Measurements from ENCODE around the gene FBXO9. TPM values are rescaled to one million over a fixed set of nuclear protein-coding genes. Genes with fewer than 3 reads are reported as not detected.
A peak's percentile ranks its signal among the peaks of the same experiment; 100 is the strongest.

The FBXO9 gene
- total RNA-seq, 1 donor from 2014 or later, result 80.2 TPM

- H3K4me2 ChIP-seq (ENCODE audit: low read length), result no peak overlapping the region
- H3K27me3 ChIP-seq (ENCODE audit: insufficient read depth, low read length), result no peaks in the 10 kb centered on the region
- H3K9me3 ChIP-seq (ENCODE audit: insufficient read depth, low read depth, low read length), result no peaks in the 10 kb centered on the region
- H3K4me1 ChIP-seq (ENCODE audit: insufficient read depth, low read length), result no peaks in the 10 kb centered on the region
- peaks cover 55% of the 10 kb centered on the region for H3K36me3 ChIP-seq (ENCODE audit: insufficient read depth, low read length)
- H3K79me2 ChIP-seq (ENCODE audit: insufficient read depth, low read length), result no peaks in the 10 kb centered on the region
- no peak overlapping the region for H3K27ac ChIP-seq (ENCODE audit: low read depth, low read length)
- no peaks in the 10 kb centered on the region for H3K9me3 Mint-ChIP-seq (ENCODE audit: unreplicated experiment)
- H3K27ac Mint-ChIP-seq (ENCODE audit: unreplicated experiment), result peak overlapping the region; percentile 1
- H3K27me3 Mint-ChIP-seq (ENCODE audit: low read depth, unreplicated experiment), result no peaks in the 10 kb centered on the region
- H3K4me1 Mint-ChIP-seq (ENCODE audit: low read depth, unreplicated experiment), result peaks cover 8% of the 10 kb centered on the region
- TF ChIP-seq EZH2 (IDR thresholded peaks at IDR 0.05; ENCODE audit: insufficient read depth, low read length) (no peak), CTCF (IDR thresholded peaks at IDR 0.05; ENCODE audit: insufficient read depth, low read depth, low read length) (no peak)
- DNase-seq (ENCODE audit: low read depth) (no peak), FAIRE-seq (peak; percentile 9)
- H3K4me3 ChIP-seq (ENCODE audit: insufficient read depth, low read depth, low read length), result no peak overlapping the region
- H3K4me3 Mint-ChIP-seq (ENCODE audit: unreplicated experiment), result no peak overlapping the region
- H4K20me1 ChIP-seq (ENCODE audit: insufficient read depth, low read length), result peaks cover 5% of the 10 kb centered on the region
- no peak overlapping the region for H2AFZ ChIP-seq (ENCODE audit: low read depth, low read length)
- H3K36me3 Mint-ChIP-seq (ENCODE audit: low read depth, unreplicated experiment), result peaks cover 17% of the 10 kb centered on the region
- no peak overlapping the region for H3K9ac ChIP-seq (ENCODE audit: low read length)
Measured at GRCh38 chr6:53095270-53095669, 30.1 kb downstream of the FBXO9 start.

GRCh38 chr6:53095716-53096115, 30.5 kb downstream of the FBXO9 start:
- Mint-ChIP-seq H3K36me3 (ENCODE audit: low read depth, unreplicated experiment) (peaks cover 17% of the 10 kb centered on the region), H3K9me3 (ENCODE audit: unreplicated experiment) (no peaks in the 10 kb centered on the region), H3K4me1 (ENCODE audit: low read depth, unreplicated experiment) (peaks cover 8% of the 10 kb centered on the region), H3K27ac (ENCODE audit: unreplicated experiment) (peak overlapping the region; percentile 1), H3K4me3 (ENCODE audit: unreplicated experiment) (no peak overlapping the region), H3K27me3 (ENCODE audit: low read depth, unreplicated experiment) (no peaks in the 10 kb centered on the region)
- no peak overlapping the region for H3K4me3 ChIP-seq (ENCODE audit: insufficient read depth, low read depth, low read length)
- DNase-seq (ENCODE audit: low read depth) (peak; percentile 44), FAIRE-seq (no peak)
- no peak for TF ChIP-seq CTCF (IDR thresholded peaks at IDR 0.05; ENCODE audit: insufficient read depth, low read depth, low read length)
- H3K27ac ChIP-seq (ENCODE audit: low read depth, low read length), result no peak overlapping the region
- H3K4me2 ChIP-seq (ENCODE audit: low read length), result no peak overlapping the region
- H3K4me1 ChIP-seq (ENCODE audit: insufficient read depth, low read length), result no peaks in the 10 kb centered on the region
- H2AFZ ChIP-seq (ENCODE audit: low read depth, low read length), result no peak overlapping the region
- H3K9ac ChIP-seq (ENCODE audit: low read length), result no peak overlapping the region
- H3K9me3 ChIP-seq (ENCODE audit: insufficient read depth, low read depth, low read length), result no peaks in the 10 kb centered on the region
- no peaks in the 10 kb centered on the region for H3K27me3 ChIP-seq (ENCODE audit: insufficient read depth, low read length)
- peaks cover 55% of the 10 kb centered on the region for H3K36me3 ChIP-seq (ENCODE audit: insufficient read depth, low read length)
- no peaks in the 10 kb centered on the region for H3K79me2 ChIP-seq (ENCODE audit: insufficient read depth, low read length)
- peaks cover 5% of the 10 kb centered on the region for H4K20me1 ChIP-seq (ENCODE audit: insufficient read depth, low read length)

GRCh38 chr6:53100561-53100960, 35.4 kb downstream of the FBXO9 start:
- Histone ChIP-seq H3K79me2 (ENCODE audit: insufficient read depth, low read length) (no peaks in the 10 kb centered on the region), H3K36me3 (ENCODE audit: insufficient read depth, low read length) (peaks cover 36% of the 10 kb centered on the region), H3K9ac (ENCODE audit: low read length) (no peak overlapping the region), H3K27ac (ENCODE audit: low read depth, low read length) (no peak overlapping the region), H4K20me1 (ENCODE audit: insufficient read depth, low read length) (no peaks in the 10 kb centered on the region), H3K27me3 (ENCODE audit: insufficient read depth, low read length) (no peaks in the 10 kb centered on the region), H2AFZ (ENCODE audit: low read depth, low read length) (no peak overlapping the region), H3K4me2 (ENCODE audit: low read length) (no peak overlapping the region), H3K9me3 (ENCODE audit: insufficient read depth, low read depth, low read length) (no peaks in the 10 kb centered on the region), H3K4me3 (ENCODE audit: insufficient read depth, low read depth, low read length) (no peak overlapping the region), H3K4me1 (ENCODE audit: insufficient read depth, low read length) (no peaks in the 10 kb centered on the region)
- Mint-ChIP-seq H3K4me1 (ENCODE audit: low read depth, unreplicated experiment) (peaks cover 4% of the 10 kb centered on the region), H3K9me3 (ENCODE audit: unreplicated experiment) (no peaks in the 10 kb centered on the region), H3K36me3 (ENCODE audit: low read depth, unreplicated experiment) (peaks cover 14% of the 10 kb centered on the region), H3K4me3 (ENCODE audit: unreplicated experiment) (no peak overlapping the region), H3K27ac (ENCODE audit: unreplicated experiment) (no peak overlapping the region), H3K27me3 (ENCODE audit: low read depth, unreplicated experiment) (no peaks in the 10 kb centered on the region)
- DNase-seq (ENCODE audit: low read depth) (no peak), FAIRE-seq (no peak)
- TF ChIP-seq EZH2 (IDR thresholded peaks at IDR 0.05; ENCODE audit: insufficient read depth, low read length) (no peak), CTCF (IDR thresholded peaks at IDR 0.05; ENCODE audit: insufficient read depth, low read depth, low read length) (no peak)
